HL-60/S4 treated with retinoic acid at 250 ng/mL for 4 days and 3 days (cell line): ENCODE results near the gene SORL1.

Experiments
- in situ Hi-C: fragments of 300-500 bp; cut with MboI; formaldehyde crosslinking; loops from 2 replicates; pipeline ENCODE4 v1.7.0; 2022; ENCODE audit warnings: low sequenced_read_pairs

Gene SORL1

DNA sequence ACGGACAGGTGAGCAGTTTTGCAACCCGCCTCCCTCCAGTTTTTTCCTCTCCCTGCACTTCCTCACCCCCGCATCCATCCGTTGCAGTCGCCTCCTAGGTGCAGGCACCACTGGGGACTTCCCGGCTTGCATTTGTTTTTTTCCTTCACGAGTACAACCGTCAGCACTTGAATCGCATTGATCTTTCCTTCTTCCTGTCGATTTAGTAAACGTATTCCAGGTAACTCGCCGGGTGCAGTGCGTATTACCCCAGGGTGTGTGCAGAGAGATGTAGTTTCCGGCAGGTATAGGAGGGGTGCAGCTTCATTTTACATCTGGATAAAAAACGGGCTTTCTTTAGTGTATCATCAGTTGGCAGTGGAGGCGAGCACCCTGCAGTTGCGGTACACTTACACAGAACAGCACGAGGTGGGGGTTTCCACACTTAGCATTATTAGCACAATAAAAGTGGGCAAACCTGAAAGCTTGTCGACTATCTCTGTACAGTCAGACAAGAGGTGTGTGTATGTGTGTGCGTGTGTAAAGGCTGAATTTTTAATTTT, 566 bp downstream of the SORL1 start, which contains the start of gene SORL1-AS1:
Gene SORL1-AS1 (minus strand): TSS at position 359 of the 542 bp plus-strand sequence.
- in situ Hi-C loops, result no loop called here

DNA sequence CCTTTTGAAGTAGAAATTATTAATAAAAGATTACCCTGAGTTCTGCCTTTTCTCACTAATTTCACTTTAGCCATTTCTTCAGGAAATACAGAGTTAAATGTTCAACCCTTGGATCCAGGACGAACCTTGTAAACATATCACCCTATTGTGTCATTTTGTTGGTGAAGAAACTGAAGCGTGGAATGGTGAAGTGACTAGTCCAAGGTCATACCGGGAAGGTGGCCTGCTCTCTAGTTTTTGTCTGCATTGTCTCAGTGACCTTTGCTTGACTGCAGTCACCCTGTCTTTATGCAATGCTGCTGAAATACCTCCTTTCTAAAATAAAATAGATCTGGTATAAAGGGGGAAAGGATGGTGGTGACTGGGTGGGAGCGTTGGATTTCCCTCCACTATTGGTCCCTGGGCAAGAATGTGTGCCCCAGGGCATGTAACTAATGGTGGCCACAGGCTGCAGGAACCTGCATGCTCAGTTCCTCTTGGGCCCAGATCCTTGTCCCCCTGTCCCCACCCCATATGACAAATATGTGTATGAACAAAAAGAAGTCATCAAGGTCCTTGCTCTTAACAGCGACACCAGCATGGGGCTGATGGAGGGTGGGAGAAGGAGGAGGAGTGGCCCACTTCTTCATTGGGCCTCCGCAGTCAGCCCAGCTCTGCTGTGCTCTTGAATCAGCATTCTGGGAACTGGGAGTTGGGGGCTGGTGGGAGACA, 1.6 kb downstream of the SORL1 start:
- in situ Hi-C loops, result no loop called here

- in situ Hi-C loops, result no loop called here
These were observed 3.0 kb downstream of the SORL1 start for GRCh38 chr11:121455115-121455514.

GRCh38 chr11:121456151-121456550, 4.0 kb downstream of the SORL1 start:
- in situ Hi-C loops, result no loop called here

- in situ Hi-C loops, result no loop called here
These were observed 4.8 kb downstream of the SORL1 start for GRCh38 chr11:121456816-121457431.

GRCh38 chr11:121458551-121458950, 6.4 kb downstream of the SORL1 start:
- in situ Hi-C loops, result no loop called here

GRCh38 chr11:121459413-121460017, 7.4 kb downstream of the SORL1 start:
- in situ Hi-C loops, result no loop called here

- in situ Hi-C loops, result no loop called here
These were observed 8.9 kb downstream of the SORL1 start for GRCh38 chr11:121460941-121461514.

GRCh38 chr11:121461843-121462242, 9.7 kb downstream of the SORL1 start:
- in situ Hi-C loops, result no loop called here

DNA sequence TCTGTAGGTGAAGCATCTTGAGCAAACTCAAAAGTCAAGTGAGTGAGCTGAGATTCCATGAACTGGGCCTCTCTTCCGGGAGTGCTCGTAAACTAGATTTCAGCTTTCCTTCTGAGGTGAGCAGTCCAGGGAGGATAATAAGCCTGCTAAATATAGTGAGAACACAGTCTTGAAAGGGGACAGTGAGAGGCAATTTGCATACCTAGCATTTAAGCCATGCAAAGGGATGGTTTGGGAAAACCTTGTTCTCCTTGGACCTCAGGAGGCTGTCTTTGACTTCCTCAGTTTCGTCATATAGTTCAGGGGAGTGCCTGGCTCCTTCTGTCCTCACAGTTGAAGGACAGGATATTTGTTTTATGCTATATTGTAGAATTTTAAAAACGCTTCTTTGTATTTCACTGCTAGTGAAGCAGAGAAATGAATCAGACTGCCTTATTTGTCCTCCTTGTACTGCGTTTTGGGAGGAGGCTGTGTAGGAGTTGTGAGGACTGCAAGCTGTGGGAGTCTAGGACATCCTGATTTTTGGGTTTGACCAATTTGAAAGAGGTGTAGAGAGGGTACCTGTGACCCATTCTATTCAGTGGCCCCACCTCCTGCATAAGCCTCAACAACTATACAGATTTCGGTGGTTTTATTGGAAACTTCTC, 11.7 kb downstream of the SORL1 start:
- in situ Hi-C loops, result no loop called here

GRCh38 chr11:121464352-121464946, 12.3 kb downstream of the SORL1 start:
- in situ Hi-C loops, result no loop called here

DNA sequence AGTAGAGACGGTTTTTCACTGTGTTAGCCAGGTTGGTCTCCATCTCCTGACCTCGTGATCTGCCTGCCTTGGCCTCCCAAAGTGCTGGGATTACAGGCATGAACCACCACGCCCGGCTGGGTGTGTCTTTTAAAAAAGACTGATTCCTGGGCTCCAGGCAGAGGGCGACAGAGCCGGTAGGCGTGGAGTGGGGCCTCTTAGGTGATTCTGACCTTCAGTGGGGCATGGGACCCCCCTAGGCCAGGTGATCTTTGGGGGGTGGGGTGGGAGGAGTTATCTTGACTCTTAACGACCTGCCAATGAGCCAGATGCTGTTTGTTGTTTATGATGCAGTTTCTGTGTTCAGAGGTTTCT, 13.6 kb downstream of the SORL1 start:
- in situ Hi-C loops, result no loop called here

DNA sequence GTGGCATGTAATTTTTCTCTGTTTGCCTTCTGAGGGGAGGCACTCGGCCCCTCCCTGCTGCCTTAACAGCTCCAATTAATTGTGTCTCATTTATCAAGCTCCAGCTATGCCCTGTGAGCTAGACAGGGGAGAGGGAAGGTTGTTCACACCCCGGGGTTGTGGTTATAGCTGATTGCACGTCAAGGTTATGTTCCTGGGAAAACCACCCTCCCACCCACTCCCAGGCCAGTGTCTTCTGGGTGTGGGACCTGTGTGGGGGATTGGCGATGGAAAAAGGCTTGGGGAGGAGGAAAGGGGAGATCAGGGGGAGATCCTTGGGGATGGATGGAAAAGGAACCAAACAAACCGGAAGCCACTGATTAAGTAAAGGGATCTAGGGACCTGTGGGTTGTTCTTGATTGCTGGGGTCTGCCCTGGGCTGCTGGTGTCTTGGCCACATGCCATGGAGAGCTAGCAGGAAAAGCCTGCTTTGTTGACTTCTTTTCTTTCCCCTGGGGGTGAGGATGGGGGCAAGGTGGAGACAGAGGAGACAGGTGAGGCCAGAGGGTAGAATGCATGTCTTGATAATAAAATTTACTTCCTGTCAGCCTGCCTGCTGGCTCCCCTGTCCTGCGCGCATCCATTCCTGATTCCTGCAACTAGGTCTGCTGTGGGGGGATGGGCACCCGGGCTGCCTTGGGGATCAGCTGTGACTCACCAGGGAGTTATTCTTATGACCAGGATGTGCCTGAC, 14.1 kb downstream of the SORL1 start:
- in situ Hi-C loops, result no loop called here

- in situ Hi-C loops, result no loop called here
These were observed 15.4 kb downstream of the SORL1 start for GRCh38 chr11:121467471-121467870.

DNA sequence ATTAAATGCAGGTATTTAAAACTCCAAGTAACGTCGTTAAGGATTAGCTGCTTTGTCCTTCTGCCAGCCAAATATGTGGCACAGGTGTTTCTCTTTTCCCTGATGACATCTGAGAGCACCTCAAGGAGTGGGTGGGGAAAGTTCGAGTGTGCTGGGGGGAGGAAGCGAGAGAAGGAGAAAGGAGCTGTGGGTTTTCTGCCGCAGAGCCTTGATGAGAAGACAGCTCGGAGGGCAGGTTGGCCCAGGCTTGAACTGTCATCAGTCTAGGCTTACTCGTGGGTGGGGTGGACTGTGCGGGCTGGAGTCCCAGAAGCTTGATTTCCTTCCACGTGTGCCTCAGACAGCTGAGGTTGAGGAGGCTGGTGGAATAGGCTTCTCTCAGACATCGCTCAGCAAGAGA, 15.9 kb downstream of the SORL1 start:
- in situ Hi-C loops, result no loop called here

DNA sequence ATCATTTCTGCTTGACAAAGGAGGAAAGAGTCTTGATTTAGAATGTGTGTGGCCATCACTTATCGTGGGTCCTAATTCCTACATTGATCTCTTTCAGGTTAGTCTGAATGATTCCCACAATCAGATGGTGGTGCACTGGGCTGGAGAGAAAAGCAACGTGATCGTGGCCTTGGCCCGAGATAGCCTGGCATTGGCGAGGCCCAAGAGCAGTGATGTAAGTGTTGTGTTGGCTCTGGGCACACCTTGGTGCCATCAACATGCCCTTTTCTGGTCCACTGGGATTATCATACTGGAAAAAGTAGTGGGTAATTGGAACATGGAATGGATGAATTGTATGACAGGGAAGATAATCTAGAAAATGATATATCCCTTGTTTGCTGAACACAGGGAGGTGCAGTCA, 17.8 kb downstream of the SORL1 start:
- in situ Hi-C loops, result no loop called here

DNA sequence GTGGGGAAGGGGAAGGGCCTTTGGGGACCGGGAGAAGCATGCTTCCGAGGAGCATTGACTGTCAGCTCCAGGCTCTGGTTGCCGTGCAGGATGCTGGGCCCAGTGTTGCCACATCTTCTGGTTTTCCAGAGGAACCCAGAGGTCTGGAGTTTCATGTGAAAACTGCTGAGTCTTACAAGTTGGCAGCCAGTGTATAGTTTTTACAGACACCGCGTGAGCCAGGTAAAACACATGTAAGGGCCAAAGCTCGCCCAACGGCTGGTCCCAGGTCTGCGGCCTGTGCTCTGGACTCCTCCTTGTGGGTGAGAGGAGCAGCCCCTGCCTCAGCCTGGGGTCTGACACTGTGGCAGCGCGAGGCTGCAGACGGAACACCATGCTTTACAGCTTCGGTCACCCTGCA, 19.1 kb downstream of the SORL1 start:
- in situ Hi-C loops, result no loop called here

GRCh38 chr11:121472312-121472711, 20.2 kb downstream of the SORL1 start:
- in situ Hi-C loops, result no loop called here

- in situ Hi-C loops, result no loop called here
These were observed 21.1 kb downstream of the SORL1 start for GRCh38 chr11:121473064-121473777.

DNA sequence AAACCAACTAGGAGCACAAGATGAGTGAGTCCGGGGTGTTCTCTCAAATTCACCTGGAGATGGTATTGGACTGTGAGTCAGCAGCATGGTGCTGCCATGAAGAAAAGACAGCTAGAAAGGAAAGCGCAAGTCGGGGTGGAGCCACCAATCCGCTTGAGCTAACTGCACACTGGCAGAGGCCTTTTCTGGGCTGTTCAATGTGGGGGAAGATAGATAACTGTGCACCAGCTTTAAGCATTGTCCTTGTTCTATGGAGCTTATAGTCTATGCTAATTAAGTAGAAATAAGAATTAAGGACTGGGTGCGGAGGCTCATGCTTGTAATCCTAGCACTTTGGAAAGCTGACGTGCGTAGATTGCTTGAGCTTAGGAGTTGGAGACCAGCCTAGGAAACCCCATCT, 22.6 kb downstream of the SORL1 start:
- in situ Hi-C loops, result no loop called here
